ENCODE results near the gene KCNK2.

KCNK2 gene

GRCh38 chr1:215094381-215094780, 11.8 kb downstream of the KCNK2 start:
- no peak for DNase-seq (ENCODE audit: extremely low read depth in 1 of 2, low read depth in 1 of 2)

- DNase-seq (ENCODE audit: extremely low read depth in 1 of 2, low read depth in 1 of 2), result no peak
Measured at GRCh38 chr1:215095524-215095923, 13.0 kb downstream of the KCNK2 start.

GRCh38 chr1:215101511-215101910, 19.0 kb downstream of the KCNK2 start:
- DNase-seq (ENCODE audit: extremely low read depth in 1 of 2, low read depth in 1 of 2), result no peak

DNA sequence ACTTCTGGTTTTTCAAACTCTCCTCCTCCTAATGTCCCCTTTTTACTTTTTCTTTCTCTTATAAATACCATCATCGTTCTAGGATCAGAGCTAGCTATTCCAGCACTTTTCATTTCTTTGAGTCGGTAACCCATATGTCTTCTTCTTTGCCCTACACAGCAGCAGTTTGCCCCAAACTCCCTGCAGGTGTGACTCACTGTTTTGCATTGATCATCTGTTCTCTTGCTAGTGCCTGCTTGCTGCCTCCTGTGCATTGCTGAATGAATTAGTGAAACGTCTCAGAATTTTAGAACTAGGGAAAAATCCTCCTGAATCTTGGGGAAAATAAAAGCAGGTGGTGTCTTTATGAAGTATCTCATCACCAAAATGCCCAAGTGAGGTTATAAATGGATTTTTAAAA, 21.7 kb downstream of the KCNK2 start:
- no peak for DNase-seq (ENCODE audit: extremely low read depth in 1 of 2, low read depth in 1 of 2)

DNA sequence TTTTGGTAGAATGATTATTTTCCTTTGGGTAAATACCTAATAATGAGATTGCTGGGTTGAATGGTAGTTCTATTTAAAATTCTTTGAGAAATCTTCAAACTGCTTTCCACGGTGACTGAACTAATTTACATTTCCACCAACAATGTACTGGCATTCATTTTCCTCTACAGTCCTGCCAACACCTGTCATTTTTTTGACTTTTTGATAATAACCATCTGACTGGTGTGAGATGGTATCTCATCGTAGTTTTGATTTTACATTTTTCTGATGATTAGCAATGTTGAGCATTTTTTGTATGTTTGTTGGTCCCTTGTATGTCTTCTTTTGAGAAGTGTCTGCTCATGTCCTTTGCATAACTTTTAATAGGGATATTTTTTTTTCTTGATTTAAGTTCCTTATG, 23.5 kb downstream of the KCNK2 start:
- no peak for DNase-seq (ENCODE audit: extremely low read depth in 1 of 2, low read depth in 1 of 2)

DNA sequence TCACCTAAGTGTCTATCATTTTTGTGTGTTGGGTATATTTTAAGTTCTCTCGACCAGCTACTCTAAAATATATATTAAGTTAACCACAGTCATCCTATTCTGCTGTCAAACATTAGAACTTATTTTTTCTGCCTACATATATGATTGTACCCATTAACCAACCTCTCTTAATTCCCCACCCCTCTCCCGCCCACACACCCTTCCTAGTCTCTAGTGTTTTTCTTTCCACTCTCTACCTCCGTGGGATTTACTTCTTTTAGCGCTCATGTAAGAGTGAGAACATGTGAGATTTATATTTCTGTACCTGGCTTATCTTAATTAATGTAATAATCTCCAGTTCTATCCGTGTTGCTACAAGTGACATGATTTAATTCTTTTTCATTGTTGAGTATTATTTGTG, 26.6 kb downstream of the KCNK2 start:
- no peak for DNase-seq (ENCODE audit: extremely low read depth in 1 of 2, low read depth in 1 of 2)

DNA sequence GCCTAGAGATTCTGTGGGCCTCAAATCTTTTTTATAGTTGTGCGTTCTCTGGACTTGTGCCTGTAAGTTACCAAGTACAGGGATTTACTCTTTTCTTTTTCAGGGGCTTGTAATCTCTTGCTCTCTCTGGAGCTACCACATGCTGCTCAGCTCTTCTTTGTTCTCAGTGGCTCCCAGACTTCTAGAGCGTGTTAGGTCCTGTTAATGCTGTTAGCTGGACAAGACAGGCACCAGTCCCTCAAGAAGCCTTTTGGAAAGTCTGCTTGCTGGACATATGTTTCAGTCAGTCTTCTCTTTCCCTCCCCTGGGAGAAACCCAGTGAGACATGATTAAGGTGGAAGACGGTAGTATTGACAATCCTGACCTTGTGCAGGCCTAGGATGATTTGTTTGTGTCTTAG, 29.4 kb downstream of the KCNK2 start:
- DNase-seq (ENCODE audit: extremely low read depth in 1 of 2, low read depth in 1 of 2), result no peak

GRCh38 chr1:215113776-215114153, 31.2 kb downstream of the KCNK2 start:
- no peak for DNase-seq (ENCODE audit: extremely low read depth in 1 of 2, low read depth in 1 of 2)

DNA sequence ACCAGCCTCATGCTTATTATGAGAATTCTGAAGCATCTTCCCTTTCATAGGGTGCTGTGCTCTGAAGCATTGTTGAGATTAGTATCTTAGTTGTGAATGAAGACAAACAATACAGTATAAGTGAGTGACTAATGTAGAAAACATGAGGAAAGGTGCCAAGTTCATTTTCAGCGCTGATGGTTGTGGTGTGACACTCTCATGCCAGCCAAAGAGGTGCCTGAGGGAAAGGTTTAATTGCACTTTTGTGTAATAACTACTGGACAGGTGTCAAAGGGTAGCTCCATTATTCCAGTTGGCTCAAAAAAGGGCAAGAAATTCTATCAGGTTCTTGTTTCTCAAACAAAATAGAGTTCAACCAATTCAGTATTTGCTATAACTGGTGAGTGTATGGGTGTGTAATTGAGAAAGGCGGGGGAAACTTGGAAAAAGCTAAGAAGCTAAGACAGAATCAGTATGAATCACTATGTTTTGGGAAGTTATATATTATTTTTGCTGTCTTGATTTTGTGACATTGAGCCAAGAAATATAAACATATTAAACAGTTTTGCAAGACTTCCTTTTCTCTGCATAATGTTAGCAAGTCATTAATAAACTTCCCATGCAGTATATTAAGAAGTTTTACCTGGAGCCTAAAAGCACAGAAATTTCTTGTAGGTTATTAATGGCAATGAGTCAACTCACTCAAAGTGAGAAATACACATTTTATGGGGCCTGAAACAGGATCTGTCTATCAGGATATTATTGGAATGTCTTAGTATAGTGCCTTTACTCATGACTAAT, 31.8 kb downstream of the KCNK2 start:
- no peak for DNase-seq (ENCODE audit: extremely low read depth in 1 of 2, low read depth in 1 of 2)

GRCh38 chr1:215115760-215116159, 33.2 kb downstream of the KCNK2 start:
- DNase-seq (ENCODE audit: extremely low read depth in 1 of 2, low read depth in 1 of 2), result no peak

DNA sequence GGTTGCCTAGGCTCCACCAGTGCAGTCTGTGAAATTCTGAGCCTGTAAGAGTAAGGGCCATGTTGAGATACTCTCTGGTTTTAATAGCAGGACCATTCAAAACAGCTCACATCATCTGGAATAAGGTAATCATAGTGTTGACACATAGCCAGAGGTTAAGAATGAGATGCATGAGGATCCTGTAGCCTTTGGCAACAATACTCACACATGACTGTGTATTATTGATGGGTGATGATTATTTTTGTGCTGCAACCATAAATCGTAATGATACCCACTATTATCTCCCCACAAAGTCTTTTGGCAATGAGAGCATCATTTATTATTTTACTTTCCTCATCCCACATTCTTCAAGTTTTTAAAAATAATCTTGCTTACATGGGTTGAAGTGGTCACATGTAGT, 35.5 kb downstream of the KCNK2 start:
- DNase-seq (ENCODE audit: extremely low read depth in 1 of 2, low read depth in 1 of 2), result no peak

- DNase-seq (ENCODE audit: extremely low read depth in 1 of 2, low read depth in 1 of 2), result no peak
Measured at GRCh38 chr1:215119056-215119455, 36.5 kb downstream of the KCNK2 start.

GRCh38 chr1:215119719-215120365, 37.3 kb downstream of the KCNK2 start:
- DNase-seq (ENCODE audit: extremely low read depth in 1 of 2, low read depth in 1 of 2), result no peak

- no peak for DNase-seq (ENCODE audit: extremely low read depth in 1 of 2, low read depth in 1 of 2)
Measured at GRCh38 chr1:215128504-215128903, 46.0 kb downstream of the KCNK2 start.

GRCh38 chr1:215131291-215131690, 48.8 kb downstream of the KCNK2 start:
- DNase-seq (ENCODE audit: extremely low read depth in 1 of 2, low read depth in 1 of 2), result no peak

DNA sequence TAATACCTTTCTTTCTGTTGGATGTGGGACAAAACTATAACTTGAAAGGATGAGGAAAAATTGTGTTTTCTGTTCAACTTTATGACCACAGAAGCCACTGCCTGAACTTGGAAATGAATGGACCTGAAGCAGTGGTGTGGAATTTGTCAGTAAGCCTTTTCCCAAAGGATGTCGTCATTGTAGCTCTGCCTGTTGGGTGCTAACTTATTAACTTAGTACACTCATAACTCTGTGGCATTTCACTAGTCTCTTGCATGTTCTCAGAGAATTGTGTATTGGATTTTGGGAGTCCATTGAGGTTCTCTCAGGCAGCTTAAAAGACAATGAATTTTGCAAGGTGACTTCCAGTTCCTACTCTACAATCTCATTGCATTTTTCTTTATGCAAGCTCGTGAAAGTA, 49.6 kb downstream of the KCNK2 start:
- no peak for DNase-seq (ENCODE audit: extremely low read depth in 1 of 2, low read depth in 1 of 2)

GRCh38 chr1:215133532-215133931, 51.0 kb downstream of the KCNK2 start:
- no peak for DNase-seq (ENCODE audit: extremely low read depth in 1 of 2, low read depth in 1 of 2)

DNA sequence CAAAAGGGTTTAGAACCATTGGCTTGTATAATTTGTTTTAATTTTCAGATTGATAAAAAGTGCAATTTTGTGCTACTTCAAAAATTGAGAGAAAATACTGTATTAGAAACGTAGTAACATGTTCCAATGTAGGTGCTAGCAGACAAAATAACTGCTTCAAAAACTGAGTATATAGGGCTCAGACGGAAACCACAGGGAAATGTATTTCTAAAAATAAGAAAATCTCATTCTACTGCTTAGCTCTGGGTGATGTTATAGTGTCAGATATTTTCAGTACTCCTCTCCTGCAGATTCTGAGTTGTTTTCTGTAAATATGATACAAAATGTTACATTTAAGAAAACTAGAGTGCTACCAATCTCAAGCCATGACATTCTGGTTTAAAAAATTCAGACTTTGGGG, 55.4 kb downstream of the KCNK2 start:
- DNase-seq (ENCODE audit: extremely low read depth in 1 of 2, low read depth in 1 of 2), result no peak

DNA sequence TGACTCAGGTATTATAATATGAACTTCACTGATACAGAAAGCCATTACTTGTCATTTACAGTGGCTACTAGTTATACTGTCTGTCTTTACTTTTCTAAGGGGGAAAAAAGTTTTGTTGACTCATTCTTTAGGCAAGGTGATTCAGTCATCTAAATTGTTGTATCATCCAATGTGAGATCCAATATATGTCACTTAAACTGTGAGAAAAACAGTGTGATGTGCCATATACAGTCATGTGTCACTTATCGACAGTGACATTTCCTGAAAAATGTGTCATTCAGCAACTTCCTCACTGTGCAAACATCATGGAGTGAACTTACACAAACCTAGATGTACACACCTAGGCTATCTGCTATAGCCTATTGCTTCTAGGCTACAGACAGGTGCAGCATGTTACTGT, 57.6 kb downstream of the KCNK2 start:
- no peak for DNase-seq (ENCODE audit: extremely low read depth in 1 of 2, low read depth in 1 of 2)

DNA sequence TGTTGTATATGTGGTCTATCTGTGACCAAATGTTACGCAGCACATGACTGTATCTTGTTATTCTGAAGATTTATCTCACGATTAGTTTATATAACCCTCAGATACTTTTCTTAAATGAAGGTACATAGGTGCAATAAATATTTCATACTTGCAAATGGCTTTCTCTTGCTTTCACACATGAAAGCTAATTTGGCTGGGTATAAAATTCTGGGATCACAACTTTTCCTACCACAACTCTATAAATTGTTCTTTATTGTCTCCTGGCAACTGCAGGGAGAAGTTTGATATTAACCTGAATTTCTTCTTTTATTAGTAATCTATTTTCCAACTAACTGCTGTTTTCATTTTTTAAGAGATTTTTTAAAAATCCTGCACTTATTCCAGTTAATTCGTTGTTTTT, 58.9 kb downstream of the KCNK2 start:
- no peak for DNase-seq (ENCODE audit: extremely low read depth in 1 of 2, low read depth in 1 of 2)

DNA sequence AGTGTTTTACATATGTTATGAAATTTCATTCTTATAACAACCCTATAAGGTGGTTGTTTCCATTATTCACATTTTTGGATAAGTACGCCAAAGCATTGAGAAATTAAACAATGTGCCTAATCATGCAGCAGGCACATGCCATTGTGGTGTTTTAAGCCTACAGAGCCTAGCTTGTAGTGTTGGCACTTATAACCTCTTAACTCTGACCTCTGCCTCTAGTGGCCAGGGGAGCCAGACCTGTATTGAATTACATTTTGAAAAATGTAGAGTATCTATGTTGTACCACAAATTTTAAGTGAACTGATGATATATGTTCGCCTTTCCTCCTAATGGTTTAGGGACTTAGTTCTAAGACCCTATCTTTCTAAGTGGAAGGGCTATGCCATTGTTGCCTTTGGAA, 61.0 kb downstream of the KCNK2 start:
- no peak for DNase-seq (ENCODE audit: extremely low read depth in 1 of 2, low read depth in 1 of 2)

DNA sequence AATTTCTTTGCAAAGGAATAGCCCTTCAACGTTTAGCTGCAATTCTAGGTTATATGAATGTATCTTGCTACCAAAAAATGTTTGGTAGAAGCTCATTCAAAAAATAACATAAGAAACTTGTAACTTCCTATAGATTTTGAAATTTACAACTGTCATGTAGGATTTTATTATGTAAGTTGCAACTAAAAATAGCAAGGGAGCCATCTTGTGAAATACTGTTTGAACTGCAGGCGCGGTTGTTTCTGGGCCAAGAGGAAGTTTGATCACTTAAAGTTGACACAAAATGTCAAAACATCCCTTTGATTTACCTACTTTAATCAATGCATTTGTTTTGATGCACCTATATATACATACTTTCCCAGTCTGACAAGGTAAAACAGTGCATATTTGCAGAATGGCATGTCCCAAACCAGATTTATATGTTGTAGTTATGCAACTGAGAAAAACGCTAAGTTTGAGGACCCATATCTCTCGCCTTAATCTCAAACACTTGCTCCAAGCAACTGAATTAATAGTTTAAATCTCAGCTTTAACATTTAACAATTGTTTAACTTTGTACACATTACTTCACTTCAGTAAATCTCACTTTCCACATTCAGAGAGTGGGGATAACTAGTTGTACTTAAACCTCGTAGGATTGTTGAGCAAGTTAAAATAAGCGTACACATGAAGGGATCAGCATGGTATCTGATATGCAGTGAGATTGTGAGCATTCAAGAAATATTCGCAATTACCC, 63.9 kb downstream of the KCNK2 start:
- DNase-seq (ENCODE audit: extremely low read depth in 1 of 2, low read depth in 1 of 2), result no peak

Data from stimulated activated CD8-positive, alpha-beta memory T cell treated with anti-CD3 and anti-CD28 coated beads, Interleukin-7, amount 100 ng/mL, for 48 hours (primary cell).